CD14-positive monocyte (primary cell): ENCODE data around the gene STING1. TPM values are rescaled to one million over a fixed set of nuclear protein-coding genes. Genes with fewer than 3 reads are reported as not detected.

Experiments
- DNase-seq, 3 donors: peaks; one replicate each; pipeline ENCODE4 v3.0.0-alpha.2; 2011 to 2022
- H2AFZ ChIP-seq: 2 replicates; pipeline ENCODE4 v1.6.0; 2012; ENCODE audit warnings: mild to moderate bottlenecking, low read depth, low read length, inconsistent platforms; ENCODE audit not compliant: insufficient read depth, poor library complexity, severe bottlenecking
- H3K27ac ChIP-seq, 2 donors: 1 replicate in 1 of 2; 2 replicates in 1 of 2; pipeline ENCODE4 v1.5.1; 2012 to 2013; ENCODE audit warnings: low read length in 2 of 2, control low read depth in 1 of 2, inconsistent platforms in 1 of 2, low read depth in 1 of 2, mild to moderate bottlenecking in 1 of 2
- H3K27me3 ChIP-seq, 2 donors: one replicate each; pipeline versions ENCODE4 v1.6.0 to v1.6.1; 2011 to 2013; ENCODE audit warnings: low read length in 2 of 2; ENCODE audit not compliant: control insufficient read depth in 2 of 2, insufficient read depth in 2 of 2
- H3K36me3 ChIP-seq, 2 donors: replicated peaks in 1 of 2; 1 replicate in 1 of 2; 2 replicates in 1 of 2; pipeline versions ENCODE4 v1.5.1 to v1.6.1; 2012 to 2013; ENCODE audit warnings: low read length in 2 of 2, control low read depth in 1 of 2, inconsistent platforms in 1 of 2, mild to moderate bottlenecking in 1 of 2; ENCODE audit not compliant: insufficient read depth in 2 of 2, control insufficient read depth in 1 of 2
- H3K4me1 ChIP-seq, 2 donors: 1 replicate in 1 of 2; 2 replicates in 1 of 2; pipeline versions ENCODE4 v1.5.1 to v1.6.1; 2012 to 2013; ENCODE audit warnings: low read length in 2 of 2, control low read depth in 1 of 2, inconsistent platforms in 1 of 2, mild to moderate bottlenecking in 1 of 2, moderate library complexity in 1 of 2; ENCODE audit not compliant: insufficient read depth in 2 of 2, control insufficient read depth in 1 of 2
- H3K4me2 ChIP-seq: replicated peaks from 2 replicates; pipeline ENCODE3; 2012; ENCODE audit warnings: low read length, moderate library complexity, mild to moderate bottlenecking; ENCODE audit not compliant: poor library complexity, severe bottlenecking; ENCODE audit errors: extremely low read depth
- H3K4me3 ChIP-seq, 3 experiments: fragments of 200-600 bp in 1 of 3; sonication (generic) in 1 of 3; replicated peaks in 1 of 3; 1 replicate in 2 of 3; 2 replicates in 1 of 3; pipeline ENCODE4 v1.5.1; 2011 to 2013; ENCODE audit warnings: low read length in 3 of 3, mild to moderate bottlenecking in 3 of 3, control low read depth in 2 of 3, low read depth in 2 of 3, inconsistent platforms in 1 of 3, moderate library complexity in 1 of 3
- H3K79me2 ChIP-seq: 2 replicates; pipeline ENCODE4 v1.6.0; 2012; ENCODE audit warnings: mild to moderate bottlenecking, control low read depth, inconsistent platforms, low read length, moderate library complexity; ENCODE audit not compliant: insufficient read depth
- H3K9ac ChIP-seq: 2 replicates; pipeline ENCODE4 v1.6.0; 2017; ENCODE audit warnings: low read length, mild to moderate bottlenecking; ENCODE audit not compliant: insufficient read depth, poor library complexity, severe bottlenecking
- H3K9me3 ChIP-seq, 2 donors: replicated peaks in 1 of 2; 1 replicate in 1 of 2; 2 replicates in 1 of 2; pipeline versions ENCODE4 v1.5.1 to v1.6.1; 2012 to 2013; ENCODE audit warnings: low read length in 2 of 2, control low read depth in 1 of 2; ENCODE audit not compliant: control insufficient read depth in 1 of 2, insufficient read depth in 1 of 2
- H4K20me1 ChIP-seq: 2 replicates; pipeline ENCODE4 v1.6.0; 2012; ENCODE audit warnings: mild to moderate bottlenecking, low read length, control low read depth, moderate library complexity; ENCODE audit not compliant: insufficient read depth
- H3K27ac Mint-ChIP-seq, 7 donors: one replicate each; pipeline ENCODE4 v1.8.0; 2020; ENCODE audit warnings: mild to moderate bottlenecking in 7 of 7, mixed read lengths in 7 of 7, moderate library complexity in 6 of 7, inconsistent platforms in 2 of 7
- H3K27me3 Mint-ChIP-seq, 3 donors: one replicate each; pipeline ENCODE4 v1.8.0; 2021 to 2022; ENCODE audit warnings: low read depth in 3 of 3, mild to moderate bottlenecking in 3 of 3, mixed read lengths in 3 of 3, moderate library complexity in 3 of 3, inconsistent platforms in 1 of 3
- H3K36me3 Mint-ChIP-seq, 2 donors: one replicate each; pipeline ENCODE4 v1.8.0; 2020; ENCODE audit warnings: mixed read lengths in 2 of 2, inconsistent platforms in 1 of 2, mild to moderate bottlenecking in 1 of 2
- H3K4me1 Mint-ChIP-seq: one replicate; pipeline ENCODE4 v1.8.0; 2020; ENCODE audit warnings: mild to moderate bottlenecking, mixed read lengths
- H3K4me3 Mint-ChIP-seq, 2 donors: one replicate each; pipeline ENCODE4 v1.8.0; 2020; ENCODE audit warnings: mild to moderate bottlenecking in 2 of 2, mixed read lengths in 2 of 2, moderate library complexity in 1 of 2
- H3K9me3 Mint-ChIP-seq, 7 donors: one replicate each; pipeline ENCODE4 v1.8.0; 2020 to 2022; ENCODE audit warnings: mixed read lengths in 7 of 7, mild to moderate bottlenecking in 6 of 7, moderate library complexity in 6 of 7, inconsistent platforms in 2 of 7
- WGBS: methylation state at CpG from one replicate; pipeline ENCODE4 v1.1.5; 2013; ENCODE audit warnings: missing lambda C conversion rate; ENCODE audit not compliant: insufficient coverage; 5-methylcytosine and 5-hydroxymethylcytosine counted together
- intact Hi-C, 2 donors: fragments of 100-400 bp; cut with micrococcal nuclease; formaldehyde crosslinking; loops; one replicate each; pipeline versions ENCODE4 v1.15.0 to v1.15.1; 2023
- polyA plus RNA-seq, 3 donors: library from polyadenylated mRNA; depleted of rRNA in 1 of 3; unstranded in 2 of 3; stranded (reverse) in 1 of 3; fragments of 300-500 nt in 2 of 3; fragments of >200 nt in 1 of 3; fragmentation: Illumina TruSeq in 2 of 3; gene quantifications; 1 replicate in 2 of 3; 2 replicates in 1 of 3; pipeline ENCODE4 v1.2.3, GENCODE V29; 2012 to 2021
- TF ChIP-seq, protein P1 (sequence below): fragments of 200-600 bp; IDR thresholded peaks from one replicate; pipeline ENCODE4 v1.8.0; 2022; ENCODE audit warnings: antibody characterized with exemption, mild to moderate bottlenecking

STING1 gene
- polyA plus RNA-seq, 3 donors, result 83.7 to 225 (median 115) TPM

DNA sequence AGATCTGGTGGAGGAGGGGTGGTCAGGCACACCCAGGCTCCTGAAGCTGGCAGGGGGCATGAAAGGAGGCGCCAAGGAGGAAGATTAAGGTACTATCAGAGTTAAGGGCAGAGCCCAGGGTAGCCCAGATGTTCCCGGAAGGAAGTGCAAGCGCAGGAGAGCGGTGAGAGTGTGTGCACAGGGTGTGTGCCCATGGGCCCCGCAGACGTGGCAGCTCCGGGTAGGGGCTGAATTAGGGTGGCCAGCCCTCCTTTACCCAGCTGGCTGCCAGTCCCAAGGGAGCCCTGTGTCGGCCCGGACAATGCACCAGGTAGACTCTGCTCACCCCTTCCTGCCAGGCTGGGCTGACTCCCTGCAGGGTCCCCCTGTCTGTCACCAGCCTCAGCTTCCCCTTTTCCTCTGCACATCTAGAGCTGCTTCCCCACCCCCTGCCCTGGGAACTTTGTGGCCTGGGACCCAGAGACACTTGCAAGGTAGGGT, 11.7 kb downstream of the STING1 start, which contains the start of gene SMIM33:
SMIM33 (plus strand) TSS at position 184 of the 480 bp plus-strand sequence; CDS start at position 302, 118 bp downstream.
- 0% methylated on average over 9 of the region's 9 CpGs for WGBS
- Mint-ChIP-seq H3K36me3 (peaks cover 10 to 13% of the 10 kb centered on the region in 2 donors), H3K4me1 (peaks cover 83% of the 10 kb centered on the region), H3K27me3 (peaks cover 0 to 2% (median 0%) of the 10 kb centered on the region in 3 donors), H3K27ac (peak within 1 kb of the TSS in 5 of 7 donors; percentile 19 to 74 (median 70)), H3K9me3 (peaks cover 0 to 5% (median 0%) of the 10 kb centered on the region in 7 donors), H3K4me3 (peak within 1 kb of the TSS; percentile 66 to 71)
- intact Hi-C loops, result no loop called here
- no peaks in the 10 kb centered on the region for H3K9me3 ChIP-seq
- DNase-seq, result peak in 2 of 3 donors; percentile 57 to 60
- peak within 1 kb of the TSS; percentile 48 for H2AFZ ChIP-seq
- peaks cover 64 to 79% of the 10 kb centered on the region in 2 donors for H3K4me1 ChIP-seq
- H3K27me3 ChIP-seq, result no peaks in the 10 kb centered on the region
- TF ChIP-seq, protein P1, sequence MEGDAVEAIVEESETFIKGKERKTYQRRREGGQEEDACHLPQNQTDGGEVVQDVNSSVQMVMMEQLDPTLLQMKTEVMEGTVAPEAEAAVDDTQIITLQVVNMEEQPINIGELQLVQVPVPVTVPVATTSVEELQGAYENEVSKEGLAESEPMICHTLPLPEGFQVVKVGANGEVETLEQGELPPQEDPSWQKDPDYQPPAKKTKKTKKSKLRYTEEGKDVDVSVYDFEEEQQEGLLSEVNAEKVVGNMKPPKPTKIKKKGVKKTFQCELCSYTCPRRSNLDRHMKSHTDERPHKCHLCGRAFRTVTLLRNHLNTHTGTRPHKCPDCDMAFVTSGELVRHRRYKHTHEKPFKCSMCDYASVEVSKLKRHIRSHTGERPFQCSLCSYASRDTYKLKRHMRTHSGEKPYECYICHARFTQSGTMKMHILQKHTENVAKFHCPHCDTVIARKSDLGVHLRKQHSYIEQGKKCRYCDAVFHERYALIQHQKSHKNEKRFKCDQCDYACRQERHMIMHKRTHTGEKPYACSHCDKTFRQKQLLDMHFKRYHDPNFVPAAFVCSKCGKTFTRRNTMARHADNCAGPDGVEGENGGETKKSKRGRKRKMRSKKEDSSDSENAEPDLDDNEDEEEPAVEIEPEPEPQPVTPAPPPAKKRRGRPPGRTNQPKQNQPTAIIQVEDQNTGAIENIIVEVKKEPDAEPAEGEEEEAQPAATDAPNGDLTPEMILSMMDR, result no peak
- H3K4me2 ChIP-seq, result peak within 1 kb of the TSS; percentile 72
- no peak within 1 kb of the TSS for H3K27ac ChIP-seq
- H3K79me2 ChIP-seq, result peaks cover 22% of the 10 kb centered on the region
- H3K4me3 ChIP-seq, result peak within 1 kb of the TSS in 1 of 3 experiments; percentile 55
- no peak within 1 kb of the TSS for H3K9ac ChIP-seq
- H3K36me3 ChIP-seq, result peaks cover under 1 to 4% of the 10 kb centered on the region in 2 donors
- H4K20me1 ChIP-seq, result peaks cover 17% of the 10 kb centered on the region

DNA sequence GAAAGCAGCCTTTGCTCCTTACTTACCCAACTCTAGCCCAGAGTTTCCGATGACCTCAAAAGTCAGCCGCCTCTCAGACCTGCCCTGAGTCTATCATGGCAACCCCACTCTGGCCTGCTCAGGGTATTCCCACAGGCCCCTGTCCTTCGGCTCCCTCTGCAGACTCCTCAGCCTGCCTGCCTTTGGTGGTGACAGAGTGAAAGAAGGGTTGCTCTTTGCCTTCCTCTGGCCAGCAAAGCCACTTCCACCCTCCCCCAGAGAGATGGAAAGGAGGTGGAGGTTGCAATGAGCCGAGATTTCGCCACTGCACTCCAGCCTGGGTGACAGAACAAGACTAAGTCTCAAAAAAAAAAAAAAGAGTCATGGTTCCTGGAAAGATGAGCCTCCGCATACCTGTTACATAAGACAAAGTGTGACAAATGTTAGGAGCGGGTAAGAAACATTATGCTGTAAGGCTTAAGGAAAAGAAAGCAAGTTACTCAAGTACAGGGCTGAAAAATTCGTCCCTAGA, 14.1 kb downstream of the STING1 start:
- H3K9ac ChIP-seq, result no peak overlapping the region
- H3K9me3 ChIP-seq, result no peaks in the 10 kb centered on the region
- DNase-seq, result peak; percentile 51 to 63 (median 54)
- peak overlapping the region; percentile 16 to 88 (median 82) for H3K27ac Mint-ChIP-seq
- H3K27me3 ChIP-seq, result no peaks in the 10 kb centered on the region
- intact Hi-C loops, result no loop called here
- H3K36me3 ChIP-seq, result no peaks in the 10 kb centered on the region
- peak overlapping the region in 1 of 3 experiments; percentile 23 for H3K4me3 ChIP-seq
- H3K79me2 ChIP-seq, result peaks cover 7% of the 10 kb centered on the region
- H3K9me3 Mint-ChIP-seq, result peaks cover 0 to 5% (median 0%) of the 10 kb centered on the region in 7 donors
- H2AFZ ChIP-seq, result peak overlapping the region; percentile 37
- WGBS, result 5% methylated on average over 4 of the region's 8 CpGs
- H3K4me2 ChIP-seq, result peak overlapping the region; percentile 45
- H3K36me3 Mint-ChIP-seq, result peaks cover 0 to 2% of the 10 kb centered on the region in 2 donors
- H3K27ac ChIP-seq, result peak overlapping the region; percentile 31 to 60
- H3K4me1 ChIP-seq, result peaks cover 40 to 55% of the 10 kb centered on the region in 2 donors
- peaks cover under 1% of the 10 kb centered on the region for H4K20me1 ChIP-seq
- TF ChIP-seq, protein P1, result no peak
- H3K4me3 Mint-ChIP-seq, result peak overlapping the region in 1 of 2 donors; percentile 49
- peaks cover 59% of the 10 kb centered on the region for H3K4me1 Mint-ChIP-seq
- peaks cover 0 to 2% (median 1%) of the 10 kb centered on the region in 3 donors for H3K27me3 Mint-ChIP-seq
